Hematopoietic multipotent progenitor cell treated with erythropoietin and hydrocortisone succinate and interleukin-3 and kit ligand, for 17 days (in vitro differentiated cells): ENCODE measurements around the gene PIK3CD.
"Not testable (repeated sequence)": the region's sequence is repeated elsewhere in the genome, so short reads cannot be mapped to it uniquely, and the experiment has no call there.

Experiments
- DNase-seq: peaks from one replicate; pipeline ENCODE4 v3.0.0-alpha.2; 2015; ENCODE audit warnings: low spot score

Gene PIK3CD

GRCh38 chr1:9654834-9655723 lies 3.5 kb downstream of the PIK3CD start:
- no peak for DNase-seq

- no peak for DNase-seq
Measured at GRCh38 chr1:9655836-9656235, 4.3 kb downstream of the PIK3CD start.

GRCh38 chr1:9657521-9658032 lies 6.0 kb downstream of the PIK3CD start:
- DNase-seq = no peak

GRCh38 chr1:9658199-9658598 lies 6.7 kb downstream of the PIK3CD start:
- no peak for DNase-seq

- no peak for DNase-seq
Measured at GRCh38 chr1:9659328-9659727, 7.8 kb downstream of the PIK3CD start.

GRCh38 chr1:9663257-9663656 lies 11.7 kb downstream of the PIK3CD start:
- no peak for DNase-seq

- DNase-seq = no peak
Measured at GRCh38 chr1:9665193-9665592, 13.7 kb downstream of the PIK3CD start.

GRCh38 chr1:9668080-9668479 lies 16.5 kb downstream of the PIK3CD start:
- no peak for DNase-seq

GRCh38 chr1:9670085-9670484 lies 18.6 kb downstream of the PIK3CD start:
- DNase-seq = no peak

- no peak for DNase-seq
Measured at GRCh38 chr1:9671377-9672140, 20.0 kb downstream of the PIK3CD start.

GRCh38 chr1:9672444-9672843 lies 20.9 kb downstream of the PIK3CD start:
- DNase-seq = no peak

GRCh38 chr1:9675393-9675792 lies 23.9 kb downstream of the PIK3CD start:
- DNase-seq = no peak

GRCh38 chr1:9676128-9676527 lies 24.6 kb downstream of the PIK3CD start:
- not testable (repeated sequence) for DNase-seq

GRCh38 chr1:9676815-9677393 lies 25.4 kb downstream of the PIK3CD start:
- no peak for DNase-seq

GRCh38 chr1:9680091-9680490 lies 28.6 kb downstream of the PIK3CD start:
- DNase-seq = no peak

GRCh38 chr1:9680828-9681227 lies 29.3 kb downstream of the PIK3CD start:
- no peak for DNase-seq

GRCh38 chr1:9684801-9685200 lies 33.3 kb downstream of the PIK3CD start:
- no peak for DNase-seq

- no peak for DNase-seq
Measured at GRCh38 chr1:9687120-9687873, 35.8 kb downstream of the PIK3CD start.

GRCh38 chr1:9687874-9688582 lies 36.5 kb downstream of the PIK3CD start:
- DNase-seq = no peak

GRCh38 chr1:9688599-9688998 lies 37.1 kb downstream of the PIK3CD start:
- DNase-seq = no peak

- DNase-seq = peak; percentile 44
Measured at GRCh38 chr1:9689011-9689706, 37.6 kb downstream of the PIK3CD start.
